B cell (primary cell): ENCODE results near the gene CRAMP1. TPM values are rescaled to one million over a fixed set of nuclear protein-coding genes. Genes with fewer than 3 reads are reported as not detected.

Experiments used
- ATAC-seq: fragments of 200-7000 bp; cut with Tn5 transposase; one replicate; pipeline ENCODE4 v1.10.0; 2021; ENCODE audit warnings: low read depth, mild to moderate bottlenecking, moderate number of reproducible peaks, moderate library complexity
- CTCF ChIA-PET: fragments of 350-600 bp; sonication (Branson Sonifier 250); formaldehyde crosslinking; loops from one replicate; lab custom pipeline; 2021; ENCODE audit warnings: antibody characterized with exemption, inconsistent platforms; lab: Charles Lee
- POLR2A ChIA-PET: fragments of 350-600 bp; sonication (Branson Sonifier 250); formaldehyde crosslinking; loops from one replicate; lab custom pipeline; 2021; ENCODE audit warnings: antibody characterized with exemption; lab: Charles Lee
- DNase-seq: peaks from one replicate; pipeline ENCODE4 v3.0.0; 2013
- H2AFZ ChIP-seq: 2 replicates; pipeline ENCODE4 v1.6.1; 2012; ENCODE audit warnings: mild to moderate bottlenecking, low read depth, low read length; ENCODE audit not compliant: insufficient read depth, poor library complexity, severe bottlenecking
- H3K27ac ChIP-seq, 2 donors: 1 replicate in 1 of 2; 2 replicates in 1 of 2; pipeline ENCODE4 v1.5.1; 2012 to 2013; ENCODE audit warnings: low read length in 2 of 2, mild to moderate bottlenecking in 2 of 2, moderate library complexity in 1 of 2
- H3K27me3 ChIP-seq, 4 experiments: fragments of 200-600 bp in 1 of 4; sonication (generic) in 1 of 4; replicated peaks in 1 of 4; 1 replicate in 2 of 4; 2 replicates in 2 of 4; pipeline versions ENCODE4 v1.6.1 to v1.7.0; 2013 to 2016; ENCODE audit warnings: low read length in 3 of 4, mild to moderate bottlenecking in 2 of 4, mixed read lengths in 1 of 4, moderate library complexity in 1 of 4; ENCODE audit not compliant: insufficient read depth in 4 of 4, control insufficient read depth in 3 of 4; ENCODE audit errors: control extremely low read depth in 1 of 4
- H3K36me3 ChIP-seq, 2 experiments: replicated peaks in 1 of 2; 1 replicate in 1 of 2; 2 replicates in 1 of 2; pipeline versions ENCODE4 v1.6.1 to v1.7.1; 2013; ENCODE audit warnings: low read length in 1 of 2; ENCODE audit not compliant: insufficient read depth in 2 of 2, control insufficient read depth in 1 of 2; ENCODE audit errors: control extremely low read depth in 1 of 2, extremely low read depth in 1 of 2
- H3K4me1 ChIP-seq, 2 donors: fragments of 200-600 bp in 1 of 2; sonication (generic) in 1 of 2; 1 replicate in 1 of 2; 2 replicates in 1 of 2; pipeline versions ENCODE4 v1.5.1 to v1.6.1; 2013 to 2017; ENCODE audit warnings: low read length in 2 of 2; ENCODE audit not compliant: control insufficient read depth in 2 of 2, insufficient read depth in 2 of 2
- H3K4me2 ChIP-seq: replicated peaks from 2 replicates; pipeline ENCODE3; 2012; ENCODE audit warnings: mild to moderate bottlenecking, low read depth, low read length; ENCODE audit not compliant: poor library complexity, severe bottlenecking
- H3K4me3 ChIP-seq, 5 experiments: fragments of 200-600 bp in 1 of 5; sonication (generic) in 1 of 5; 1 replicate in 3 of 5; 2 replicates in 2 of 5; pipeline versions ENCODE4 v1.5.1 to v1.7.0; 2011 to 2016; ENCODE audit warnings: low read length in 4 of 5, mild to moderate bottlenecking in 4 of 5, low read depth in 2 of 5, control low read depth in 1 of 5, moderate library complexity in 1 of 5; ENCODE audit not compliant: insufficient read depth in 1 of 5; ENCODE audit errors: control extremely low read depth in 1 of 5, extremely low read depth in 1 of 5
- H3K79me2 ChIP-seq: fragments of 200-600 bp; sonication (generic); one replicate; pipeline ENCODE4 v1.6.0; 2016; ENCODE audit warnings: low read length; ENCODE audit not compliant: control insufficient read depth, insufficient read depth
- H3K9ac ChIP-seq: fragments of 200-600 bp; sonication (generic); 2 replicates; pipeline ENCODE4 v1.6.1; 2017; ENCODE audit warnings: mild to moderate bottlenecking, low read length, moderate library complexity
- H3K9me3 ChIP-seq, 3 donors: one replicate each; pipeline versions ENCODE4 v1.6.1 to v1.7.1; 2013; ENCODE audit warnings: low read length in 2 of 3; ENCODE audit not compliant: control insufficient read depth in 2 of 3, insufficient read depth in 1 of 3; ENCODE audit errors: control extremely low read depth in 1 of 3
- H4K20me1 ChIP-seq: 2 replicates; pipeline ENCODE4 v1.6.0; 2012; ENCODE audit warnings: mild to moderate bottlenecking, low read length; ENCODE audit not compliant: insufficient read depth, control insufficient read depth, poor library complexity, severe bottlenecking
- H3K27ac Mint-ChIP-seq: one replicate; pipeline ENCODE4 v1.8.0; 2021; ENCODE audit warnings: mixed read lengths
- H3K27me3 Mint-ChIP-seq: one replicate; pipeline ENCODE4 v1.8.0; 2021; ENCODE audit warnings: mixed read lengths
- H3K4me1 Mint-ChIP-seq: one replicate; pipeline ENCODE4 v1.8.0; 2021; ENCODE audit warnings: mixed read lengths
- H3K4me3 Mint-ChIP-seq: one replicate; pipeline ENCODE4 v1.8.0; 2021; ENCODE audit warnings: mixed read lengths
- H3K9me3 Mint-ChIP-seq: one replicate; pipeline ENCODE4 v1.8.0; 2022; ENCODE audit warnings: mixed read lengths; ENCODE audit not compliant: insufficient read depth
- EZH2 ChIP-seq: IDR thresholded peaks from 2 replicates; pipeline ENCODE4 v1.6.1; 2012; ENCODE audit warnings: borderline replicate concordance, low read depth, mild to moderate bottlenecking, moderate library complexity, low read length; ENCODE audit not compliant: insufficient read depth, poor library complexity, severe bottlenecking
- WGBS: methylation state at CpG from one replicate; pipeline ENCODE4 v1.1.5; 2013; ENCODE audit warnings: missing lambda C conversion rate; ENCODE audit not compliant: insufficient coverage; 5-methylcytosine and 5-hydroxymethylcytosine counted together
- intact Hi-C: fragments of 100-400 bp; cut with micrococcal nuclease; formaldehyde crosslinking; loops from one replicate; pipeline ENCODE4 v1.10.0; 2022
- polyA plus RNA-seq: library from polyadenylated mRNA; depleted of rRNA; stranded (reverse); fragments of >200 nt; gene quantifications from 2 replicates; pipeline ENCODE4 v1.2.3, GENCODE V29; 2012
- total RNA-seq, 2 donors: library from RNA; stranded (reverse); fragments of 120-200 nt in 1 of 2; gene quantifications; 1 replicate in 1 of 2; 2 replicates in 1 of 2; pipeline versions ENCODE4 v1.2.3 to v1.2.4, GENCODE V29; 2013 to 2022
- TF ChIP-seq, protein P1 (sequence below): fragments of 200-600 bp; IDR thresholded peaks from one replicate; pipeline ENCODE4 v1.8.0; 2022; ENCODE audit warnings: antibody characterized with exemption, mild to moderate bottlenecking

CRAMP1 gene
- total and polyA plus RNA-seq, 2 donors (not counting 1 experiment from before 2014, with no cell fraction given) = 21.0 to 33.9 TPM

DNA sequence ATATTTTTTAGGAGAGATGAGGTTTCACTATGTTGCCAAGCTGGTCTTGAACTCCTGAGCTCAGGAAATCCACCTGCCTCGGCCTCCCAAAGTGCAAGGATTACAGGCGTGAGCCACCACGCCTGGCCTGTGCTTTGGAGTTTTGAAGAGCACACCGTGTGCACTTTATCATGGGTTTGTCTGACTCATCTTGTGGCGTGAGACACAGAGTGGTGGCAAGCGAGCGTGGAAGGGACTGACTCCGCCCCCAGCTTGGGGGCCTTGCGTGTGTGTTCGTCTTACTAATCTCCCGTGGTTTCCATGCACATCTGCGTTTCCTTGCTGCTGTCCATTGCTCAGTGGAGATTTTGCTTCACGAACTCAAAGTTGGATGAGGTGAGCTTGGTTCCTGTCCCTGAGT lies 22.9 kb downstream of the CRAMP1 start:
- no peaks in the 10 kb centered on the region for H3K4me1 Mint-ChIP-seq
- no peaks in the 10 kb centered on the region for H3K27me3 Mint-ChIP-seq
- Histone ChIP-seq H3K4me1 (no peaks in the 10 kb centered on the region), H4K20me1 (peaks cover 17% of the 10 kb centered on the region), H2AFZ (no peak overlapping the region), H3K4me3 (no peak overlapping the region), H3K27me3 (no peaks in the 10 kb centered on the region), H3K4me2 (no peak overlapping the region), H3K9me3 (no peaks in the 10 kb centered on the region), H3K79me2 (peaks cover 71% of the 10 kb centered on the region), H3K27ac (no peak overlapping the region), H3K9ac (no peak overlapping the region), H3K36me3 (peaks cover 0 to 85% of the 10 kb centered on the region in 2 experiments)
- ChIA-PET POLR2A (interaction anchor here (0.5 kb wide), 1 partner anchor 51 kb away, joined by 4 read pairs; no protein-coding TSS in a partner anchor), CTCF (interaction anchor here (0.6 kb wide), 1 partner anchor 10 kb away, joined by 3 read pairs; no protein-coding TSS in a partner anchor)
- H3K27ac Mint-ChIP-seq = no peak overlapping the region
- no peak overlapping the region for H3K4me3 Mint-ChIP-seq
- DNase-seq (no peak), ATAC-seq (no peak)
- 90% methylated on average over 13 of the region's 13 CpGs for WGBS
- no peaks in the 10 kb centered on the region for H3K9me3 Mint-ChIP-seq
- TF ChIP-seq EZH2 = no peak
- TF ChIP-seq, protein P1, sequence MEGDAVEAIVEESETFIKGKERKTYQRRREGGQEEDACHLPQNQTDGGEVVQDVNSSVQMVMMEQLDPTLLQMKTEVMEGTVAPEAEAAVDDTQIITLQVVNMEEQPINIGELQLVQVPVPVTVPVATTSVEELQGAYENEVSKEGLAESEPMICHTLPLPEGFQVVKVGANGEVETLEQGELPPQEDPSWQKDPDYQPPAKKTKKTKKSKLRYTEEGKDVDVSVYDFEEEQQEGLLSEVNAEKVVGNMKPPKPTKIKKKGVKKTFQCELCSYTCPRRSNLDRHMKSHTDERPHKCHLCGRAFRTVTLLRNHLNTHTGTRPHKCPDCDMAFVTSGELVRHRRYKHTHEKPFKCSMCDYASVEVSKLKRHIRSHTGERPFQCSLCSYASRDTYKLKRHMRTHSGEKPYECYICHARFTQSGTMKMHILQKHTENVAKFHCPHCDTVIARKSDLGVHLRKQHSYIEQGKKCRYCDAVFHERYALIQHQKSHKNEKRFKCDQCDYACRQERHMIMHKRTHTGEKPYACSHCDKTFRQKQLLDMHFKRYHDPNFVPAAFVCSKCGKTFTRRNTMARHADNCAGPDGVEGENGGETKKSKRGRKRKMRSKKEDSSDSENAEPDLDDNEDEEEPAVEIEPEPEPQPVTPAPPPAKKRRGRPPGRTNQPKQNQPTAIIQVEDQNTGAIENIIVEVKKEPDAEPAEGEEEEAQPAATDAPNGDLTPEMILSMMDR = no peak
- intact Hi-C loops = no loop called here

DNA sequence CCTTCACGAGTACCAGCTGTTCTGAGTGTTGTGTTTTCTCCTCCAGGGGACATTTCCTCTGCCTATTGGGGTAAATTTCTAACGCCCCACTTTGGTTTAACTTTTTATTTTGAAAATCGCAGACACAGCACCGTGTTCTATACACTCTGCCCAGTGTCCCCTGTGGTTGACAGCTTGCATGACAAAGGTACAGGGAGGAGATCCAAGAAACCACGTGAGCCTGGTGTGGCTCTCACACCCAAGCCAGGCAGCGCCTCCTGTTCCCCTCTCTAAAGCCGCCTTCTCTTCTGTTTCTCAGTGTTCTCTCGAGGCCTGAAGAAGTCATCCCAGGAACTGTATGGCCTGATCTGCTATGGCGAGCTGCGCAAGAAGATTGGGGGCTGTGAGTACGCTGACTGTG lies 25.4 kb downstream of the CRAMP1 start:
- Histone ChIP-seq H3K27me3 (no peaks in the 10 kb centered on the region), H3K4me2 (no peak overlapping the region), H2AFZ (no peak overlapping the region), H3K4me1 (no peaks in the 10 kb centered on the region), H3K79me2 (peaks cover 60% of the 10 kb centered on the region), H3K9me3 (no peaks in the 10 kb centered on the region), H3K36me3 (peaks cover 0 to 86% of the 10 kb centered on the region in 2 experiments), H3K4me3 (no peak overlapping the region), H3K27ac (no peak overlapping the region), H4K20me1 (peaks cover 17% of the 10 kb centered on the region), H3K9ac (no peak overlapping the region)
- POLR2A ChIA-PET = no interaction called here
- ATAC-seq = no peak
- CTCF ChIA-PET = no interaction called here
- Mint-ChIP-seq H3K27ac (no peak overlapping the region), H3K4me1 (no peaks in the 10 kb centered on the region), H3K9me3 (no peaks in the 10 kb centered on the region), H3K27me3 (no peaks in the 10 kb centered on the region), H3K4me3 (no peak overlapping the region)
- no peak for DNase-seq
- TF ChIP-seq, protein P1 = no peak
- TF ChIP-seq EZH2 = no peak
- 98% methylated on average over 8 of the region's 11 CpGs for WGBS
- intact Hi-C loops = no loop called here
